ENCODE data around the gene SOX9.
A peak's percentile ranks its signal among the peaks of the same experiment; 100 is the strongest.

The SOX9 gene

DNA sequence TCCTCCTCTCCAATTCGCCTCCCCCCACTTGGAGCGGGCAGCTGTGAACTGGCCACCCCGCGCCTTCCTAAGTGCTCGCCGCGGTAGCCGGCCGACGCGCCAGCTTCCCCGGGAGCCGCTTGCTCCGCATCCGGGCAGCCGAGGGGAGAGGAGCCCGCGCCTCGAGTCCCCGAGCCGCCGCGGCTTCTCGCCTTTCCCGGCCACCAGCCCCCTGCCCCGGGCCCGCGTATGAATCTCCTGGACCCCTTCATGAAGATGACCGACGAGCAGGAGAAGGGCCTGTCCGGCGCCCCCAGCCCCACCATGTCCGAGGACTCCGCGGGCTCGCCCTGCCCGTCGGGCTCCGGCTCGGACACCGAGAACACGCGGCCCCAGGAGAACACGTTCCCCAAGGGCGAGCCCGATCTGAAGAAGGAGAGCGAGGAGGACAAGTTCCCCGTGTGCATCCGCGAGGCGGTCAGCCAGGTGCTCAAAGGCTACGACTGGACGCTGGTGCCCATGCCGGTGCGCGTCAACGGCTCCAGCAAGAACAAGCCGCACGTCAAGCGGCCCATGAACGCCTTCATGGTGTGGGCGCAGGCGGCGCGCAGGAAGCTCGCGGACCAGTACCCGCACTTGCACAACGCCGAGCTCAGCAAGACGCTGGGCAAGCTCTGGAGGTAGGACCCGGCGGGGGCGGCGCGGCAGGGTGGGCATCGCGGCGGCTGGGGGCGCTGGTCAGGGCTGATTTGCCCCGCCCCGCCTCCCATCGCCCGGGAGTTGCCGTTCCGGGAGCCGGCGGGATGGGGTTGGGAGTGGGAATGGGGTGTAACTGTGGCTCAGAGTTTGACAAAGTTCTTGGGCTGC lies 567 bp downstream of the SOX9 start:
- H3K27me3 ChIP-seq (ENCODE audit: low read depth, low read length), result peaks cover 43% of the 10 kb centered on the region
- H3K4me1 ChIP-seq (ENCODE audit: control insufficient read depth in 1 of 2, insufficient read depth in 2 of 2, low read length in 2 of 2), result peaks cover 6 to 61% of the 10 kb centered on the region in 2 donors
- peak overlapping the region; percentile 61 to 75 for H3K4me3 ChIP-seq (ENCODE audit: low read depth in 1 of 2, low read length in 2 of 2)
- H3K9me3 ChIP-seq (ENCODE audit: control insufficient read depth in 1 of 2, low read length in 2 of 2), result no peaks in the 10 kb centered on the region
- peak overlapping the region; percentile 72 for H3K27ac ChIP-seq (ENCODE audit: low read length)
- H3K36me3 ChIP-seq (ENCODE audit: control insufficient read depth in 1 of 2, insufficient read depth in 2 of 2, low read length in 2 of 2), result no peaks in the 10 kb centered on the region

DNA sequence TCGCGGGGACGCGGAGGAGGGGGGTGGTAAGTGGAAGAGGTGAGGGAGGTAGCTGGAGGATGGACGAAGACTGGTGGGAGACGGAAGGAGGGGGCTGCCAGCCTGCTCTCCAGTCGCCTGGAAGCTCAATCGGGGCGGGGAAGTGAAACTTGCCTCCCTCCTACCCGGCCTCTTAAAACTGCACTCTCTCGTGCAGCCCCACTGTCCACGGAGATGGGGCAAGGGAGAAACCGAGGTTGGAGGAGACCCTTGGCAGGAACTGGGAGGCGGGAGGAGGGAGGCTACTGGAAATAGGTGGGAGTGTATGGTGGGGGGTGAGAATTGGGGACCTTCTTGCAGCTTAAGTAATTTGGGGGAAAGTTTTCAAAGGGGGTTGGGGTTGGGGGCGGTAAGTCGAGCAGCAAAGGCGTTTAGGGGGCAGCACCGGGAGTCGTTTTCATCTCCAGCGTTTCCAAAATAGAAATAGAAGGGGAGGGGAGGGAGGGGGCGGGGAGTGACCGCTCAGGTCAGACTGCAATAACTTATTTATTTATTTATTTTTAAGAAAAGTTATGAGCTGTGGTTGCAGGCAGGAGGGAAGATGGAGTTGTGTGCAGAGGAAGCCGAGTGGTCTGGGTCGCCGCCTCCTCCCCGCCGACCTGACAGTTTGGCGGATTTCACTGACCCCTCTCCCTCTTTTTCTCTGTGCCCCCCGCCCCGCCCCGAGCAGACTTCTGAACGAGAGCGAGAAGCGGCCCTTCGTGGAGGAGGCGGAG lies 1.4 kb downstream of the SOX9 start:
- Histone ChIP-seq H3K27ac (ENCODE audit: low read length) (peak overlapping the region; percentile 72), H3K9me3 (ENCODE audit: control insufficient read depth in 1 of 2, low read length in 2 of 2) (no peaks in the 10 kb centered on the region), H3K4me3 (ENCODE audit: low read depth in 1 of 2, low read length in 2 of 2) (peak overlapping the region; percentile 61 to 75), H3K27me3 (ENCODE audit: low read depth, low read length) (peaks cover 35% of the 10 kb centered on the region), H3K4me1 (ENCODE audit: control insufficient read depth in 1 of 2, insufficient read depth in 2 of 2, low read length in 2 of 2) (peaks cover 4 to 53% of the 10 kb centered on the region in 2 donors), H3K36me3 (ENCODE audit: control insufficient read depth in 1 of 2, insufficient read depth in 2 of 2, low read length in 2 of 2) (no peaks in the 10 kb centered on the region)

DNA sequence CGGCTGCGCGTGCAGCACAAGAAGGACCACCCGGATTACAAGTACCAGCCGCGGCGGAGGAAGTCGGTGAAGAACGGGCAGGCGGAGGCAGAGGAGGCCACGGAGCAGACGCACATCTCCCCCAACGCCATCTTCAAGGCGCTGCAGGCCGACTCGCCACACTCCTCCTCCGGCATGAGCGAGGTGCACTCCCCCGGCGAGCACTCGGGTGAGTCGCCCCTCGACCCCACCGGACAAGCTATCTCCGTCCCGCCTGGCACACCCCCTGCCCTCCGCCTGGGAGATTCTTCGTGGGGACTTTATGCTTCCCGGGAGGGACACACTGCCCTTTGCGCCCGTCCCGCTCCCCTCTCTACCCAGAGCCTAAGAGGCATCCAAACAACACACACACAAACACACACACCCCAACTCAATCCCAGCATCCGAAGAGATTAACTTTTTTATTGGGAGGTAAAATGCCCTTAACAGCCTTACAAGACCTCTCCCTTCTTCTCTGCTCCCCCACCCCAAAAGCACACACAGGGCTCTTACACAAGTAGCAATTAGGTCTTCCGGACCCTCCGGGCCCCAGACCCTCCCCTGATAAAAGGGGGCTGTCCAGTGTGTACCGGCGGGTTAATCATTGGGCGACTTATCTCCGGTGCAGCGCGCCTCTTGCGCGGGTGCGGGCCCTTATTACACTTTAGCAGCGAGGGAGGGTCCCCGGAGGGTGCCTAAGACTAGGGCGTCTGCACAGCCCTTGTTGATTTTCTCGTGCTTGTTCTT lies 2.1 kb downstream of the SOX9 start:
- Histone ChIP-seq H3K4me1 (ENCODE audit: control insufficient read depth in 1 of 2, insufficient read depth in 2 of 2, low read length in 2 of 2) (peaks cover 0 to 45% of the 10 kb centered on the region in 2 donors), H3K27ac (ENCODE audit: low read length) (no peak overlapping the region), H3K4me3 (ENCODE audit: low read depth in 1 of 2, low read length in 2 of 2) (peak overlapping the region; percentile 48 to 75), H3K36me3 (ENCODE audit: control insufficient read depth in 1 of 2, insufficient read depth in 2 of 2, low read length in 2 of 2) (no peaks in the 10 kb centered on the region), H3K27me3 (ENCODE audit: low read depth, low read length) (peaks cover 27% of the 10 kb centered on the region), H3K9me3 (ENCODE audit: control insufficient read depth in 1 of 2, low read length in 2 of 2) (no peaks in the 10 kb centered on the region)

DNA sequence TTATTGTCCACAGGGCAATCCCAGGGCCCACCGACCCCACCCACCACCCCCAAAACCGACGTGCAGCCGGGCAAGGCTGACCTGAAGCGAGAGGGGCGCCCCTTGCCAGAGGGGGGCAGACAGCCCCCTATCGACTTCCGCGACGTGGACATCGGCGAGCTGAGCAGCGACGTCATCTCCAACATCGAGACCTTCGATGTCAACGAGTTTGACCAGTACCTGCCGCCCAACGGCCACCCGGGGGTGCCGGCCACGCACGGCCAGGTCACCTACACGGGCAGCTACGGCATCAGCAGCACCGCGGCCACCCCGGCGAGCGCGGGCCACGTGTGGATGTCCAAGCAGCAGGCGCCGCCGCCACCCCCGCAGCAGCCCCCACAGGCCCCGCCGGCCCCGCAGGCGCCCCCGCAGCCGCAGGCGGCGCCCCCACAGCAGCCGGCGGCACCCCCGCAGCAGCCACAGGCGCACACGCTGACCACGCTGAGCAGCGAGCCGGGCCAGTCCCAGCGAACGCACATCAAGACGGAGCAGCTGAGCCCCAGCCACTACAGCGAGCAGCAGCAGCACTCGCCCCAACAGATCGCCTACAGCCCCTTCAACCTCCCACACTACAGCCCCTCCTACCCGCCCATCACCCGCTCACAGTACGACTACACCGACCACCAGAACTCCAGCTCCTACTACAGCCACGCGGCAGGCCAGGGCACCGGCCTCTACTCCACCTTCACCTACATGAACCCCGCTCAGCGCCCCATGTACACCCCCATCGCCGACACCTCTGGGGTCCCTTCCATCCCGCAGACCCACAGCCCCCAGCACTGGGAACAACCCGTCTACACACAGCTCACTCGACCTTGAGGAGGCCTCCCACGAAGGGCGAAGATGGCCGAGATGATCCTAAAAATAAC lies 3.0 kb downstream of the SOX9 start:
- H3K4me1 ChIP-seq (ENCODE audit: control insufficient read depth in 1 of 2, insufficient read depth in 2 of 2, low read length in 2 of 2), result peaks cover 0 to 38% of the 10 kb centered on the region in 2 donors
- no peaks in the 10 kb centered on the region for H3K9me3 ChIP-seq (ENCODE audit: control insufficient read depth in 1 of 2, low read length in 2 of 2)
- H3K36me3 ChIP-seq (ENCODE audit: control insufficient read depth in 1 of 2, insufficient read depth in 2 of 2, low read length in 2 of 2), result no peaks in the 10 kb centered on the region
- H3K4me3 ChIP-seq (ENCODE audit: low read depth in 1 of 2, low read length in 2 of 2), result no peak overlapping the region
- peaks cover 21% of the 10 kb centered on the region for H3K27me3 ChIP-seq (ENCODE audit: low read depth, low read length)
- no peak overlapping the region for H3K27ac ChIP-seq (ENCODE audit: low read length)

DNA sequence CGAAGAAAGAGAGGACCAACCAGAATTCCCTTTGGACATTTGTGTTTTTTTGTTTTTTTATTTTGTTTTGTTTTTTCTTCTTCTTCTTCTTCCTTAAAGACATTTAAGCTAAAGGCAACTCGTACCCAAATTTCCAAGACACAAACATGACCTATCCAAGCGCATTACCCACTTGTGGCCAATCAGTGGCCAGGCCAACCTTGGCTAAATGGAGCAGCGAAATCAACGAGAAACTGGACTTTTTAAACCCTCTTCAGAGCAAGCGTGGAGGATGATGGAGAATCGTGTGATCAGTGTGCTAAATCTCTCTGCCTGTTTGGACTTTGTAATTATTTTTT lies 3.6 kb downstream of the SOX9 start:
- Histone ChIP-seq H3K27ac (ENCODE audit: low read length) (no peak overlapping the region), H3K4me3 (ENCODE audit: low read depth in 1 of 2, low read length in 2 of 2) (no peak overlapping the region)

DNA sequence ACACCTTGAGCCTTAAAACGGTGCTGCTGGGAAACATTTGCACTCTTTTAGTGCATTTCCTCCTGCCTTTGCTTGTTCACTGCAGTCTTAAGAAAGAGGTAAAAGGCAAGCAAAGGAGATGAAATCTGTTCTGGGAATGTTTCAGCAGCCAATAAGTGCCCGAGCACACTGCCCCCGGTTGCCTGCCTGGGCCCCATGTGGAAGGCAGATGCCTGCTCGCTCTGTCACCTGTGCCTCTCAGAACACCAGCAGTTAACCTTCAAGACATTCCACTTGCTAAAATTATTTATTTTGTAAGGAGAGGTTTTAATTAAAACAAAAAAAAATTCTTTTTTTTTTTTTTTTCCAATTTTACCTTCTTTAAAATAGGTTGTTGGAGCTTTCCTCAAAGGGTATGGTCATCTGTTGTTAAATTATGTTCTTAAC lies 4.4 kb downstream of the SOX9 start:
- no peaks in the 10 kb centered on the region for H3K36me3 ChIP-seq (ENCODE audit: control insufficient read depth in 1 of 2, insufficient read depth in 2 of 2, low read length in 2 of 2)
- H3K4me3 ChIP-seq (ENCODE audit: low read depth in 1 of 2, low read length in 2 of 2), result no peak overlapping the region
- H3K27ac ChIP-seq (ENCODE audit: low read length), result no peak overlapping the region
- peaks cover 15% of the 10 kb centered on the region for H3K27me3 ChIP-seq (ENCODE audit: low read depth, low read length)
- H3K9me3 ChIP-seq (ENCODE audit: control insufficient read depth in 1 of 2, low read length in 2 of 2), result no peaks in the 10 kb centered on the region
- H3K4me1 ChIP-seq (ENCODE audit: control insufficient read depth in 1 of 2, insufficient read depth in 2 of 2, low read length in 2 of 2), result peaks cover 0 to 31% of the 10 kb centered on the region in 2 donors

More for the DNA sequence above, 3.6 kb downstream of the SOX9 start:
- no peaks in the 10 kb centered on the region for H3K36me3 ChIP-seq (ENCODE audit: control insufficient read depth in 1 of 2, insufficient read depth in 2 of 2, low read length in 2 of 2)
- H3K9me3 ChIP-seq (ENCODE audit: control insufficient read depth in 1 of 2, low read length in 2 of 2), result no peaks in the 10 kb centered on the region
- H3K27me3 ChIP-seq (ENCODE audit: low read depth, low read length), result peaks cover 21% of the 10 kb centered on the region
- peaks cover 0 to 38% of the 10 kb centered on the region in 2 donors for H3K4me1 ChIP-seq (ENCODE audit: control insufficient read depth in 1 of 2, insufficient read depth in 2 of 2, low read length in 2 of 2)

DNA sequence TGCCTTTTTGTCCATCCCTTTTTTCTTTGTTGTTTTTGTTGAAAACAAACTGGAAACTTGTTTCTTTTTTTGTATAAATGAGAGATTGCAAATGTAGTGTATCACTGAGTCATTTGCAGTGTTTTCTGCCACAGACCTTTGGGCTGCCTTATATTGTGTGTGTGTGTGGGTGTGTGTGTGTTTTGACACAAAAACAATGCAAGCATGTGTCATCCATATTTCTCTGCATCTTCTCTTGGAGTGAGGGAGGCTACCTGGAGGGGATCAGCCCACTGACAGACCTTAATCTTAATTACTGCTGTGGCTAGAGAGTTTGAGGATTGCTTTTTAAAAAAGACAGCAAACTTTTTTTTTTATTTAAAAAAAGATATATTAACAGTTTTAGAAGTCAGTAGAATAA lies 4.9 kb downstream of the SOX9 start:
- Histone ChIP-seq H3K4me3 (ENCODE audit: low read depth in 1 of 2, low read length in 2 of 2) (no peak overlapping the region), H3K27ac (ENCODE audit: low read length) (no peak overlapping the region), H3K27me3 (ENCODE audit: low read depth, low read length) (peaks cover 15% of the 10 kb centered on the region), H3K4me1 (ENCODE audit: control insufficient read depth in 1 of 2, insufficient read depth in 2 of 2, low read length in 2 of 2) (peaks cover 0 to 28% of the 10 kb centered on the region in 2 donors), H3K36me3 (ENCODE audit: control insufficient read depth in 1 of 2, insufficient read depth in 2 of 2, low read length in 2 of 2) (no peaks in the 10 kb centered on the region), H3K9me3 (ENCODE audit: control insufficient read depth in 1 of 2, low read length in 2 of 2) (no peaks in the 10 kb centered on the region)

DNA sequence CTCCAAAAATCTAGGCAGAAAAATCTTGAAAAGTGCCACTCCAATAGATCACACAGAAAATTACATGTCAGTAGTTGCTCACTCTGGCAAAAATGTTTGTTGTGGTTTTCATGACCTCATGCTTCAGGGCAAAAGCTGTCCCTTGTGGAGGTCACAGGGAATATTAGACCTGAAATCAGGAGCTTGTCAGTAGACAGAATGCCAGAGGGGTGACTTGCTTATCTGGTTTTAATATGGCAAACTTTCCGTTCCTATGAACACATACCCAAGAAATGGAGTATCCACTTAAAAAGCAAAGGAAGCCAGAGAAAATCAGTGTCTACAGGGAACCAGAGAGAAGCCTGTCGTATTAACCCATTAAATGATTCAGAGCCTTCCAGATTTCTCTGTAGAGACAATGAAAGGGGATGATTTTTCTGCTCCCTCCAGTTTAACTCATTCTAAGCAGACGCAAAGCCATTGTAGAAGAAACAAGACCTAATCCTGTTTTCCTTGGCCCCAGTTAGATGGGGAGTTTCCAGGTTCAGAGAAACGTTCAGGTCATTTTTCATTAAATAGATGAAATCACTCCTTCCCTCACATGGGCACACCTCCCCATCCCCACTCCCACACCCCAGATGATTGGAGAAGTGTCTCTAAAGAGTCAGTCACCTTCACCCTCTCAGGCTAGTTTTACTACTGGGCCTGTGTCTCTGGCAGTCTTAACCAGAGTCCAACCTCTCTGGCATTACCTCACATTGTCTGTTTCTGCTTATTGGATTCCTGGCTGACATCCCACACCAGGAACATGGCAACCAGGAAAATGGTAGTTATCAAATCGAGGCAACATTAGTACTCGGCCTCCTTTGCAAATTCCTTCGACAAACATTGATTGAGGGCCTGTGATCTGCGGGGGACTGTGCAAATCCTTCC lies 6.0 kb downstream of the SOX9 start:
- Histone ChIP-seq H3K4me1 (ENCODE audit: control insufficient read depth in 1 of 2, insufficient read depth in 2 of 2, low read length in 2 of 2) (peaks cover 0 to 17% of the 10 kb centered on the region in 2 donors), H3K9me3 (ENCODE audit: control insufficient read depth in 1 of 2, low read length in 2 of 2) (no peaks in the 10 kb centered on the region), H3K27me3 (ENCODE audit: low read depth, low read length) (peaks cover 10% of the 10 kb centered on the region), H3K36me3 (ENCODE audit: control insufficient read depth in 1 of 2, insufficient read depth in 2 of 2, low read length in 2 of 2) (no peaks in the 10 kb centered on the region), H3K27ac (ENCODE audit: low read length) (no peak overlapping the region), H3K4me3 (ENCODE audit: low read depth in 1 of 2, low read length in 2 of 2) (no peak overlapping the region)

DNA sequence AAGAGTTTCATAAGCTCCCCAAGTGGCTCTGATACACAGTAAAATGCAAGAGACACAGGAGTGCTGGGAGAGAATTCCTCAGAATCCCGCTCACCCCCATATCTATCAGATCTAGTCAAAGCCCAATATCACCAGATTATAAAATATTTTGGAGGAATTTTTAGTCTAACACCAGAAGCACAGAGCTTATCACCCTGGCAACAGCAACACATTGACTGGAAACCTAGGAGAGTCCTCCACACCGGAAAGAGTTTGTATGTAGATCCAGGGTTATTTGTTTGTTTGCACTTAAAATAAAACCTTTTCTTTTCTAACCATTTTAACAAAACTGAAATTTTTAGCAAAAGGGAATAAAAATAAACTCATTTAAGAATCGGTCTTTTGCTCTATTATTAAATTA lies 7.2 kb downstream of the SOX9 start:
- H3K27me3 ChIP-seq (ENCODE audit: low read depth, low read length), result peaks cover 5% of the 10 kb centered on the region
- H3K4me1 ChIP-seq (ENCODE audit: control insufficient read depth in 1 of 2, insufficient read depth in 2 of 2, low read length in 2 of 2), result peaks cover 0 to 6% of the 10 kb centered on the region in 2 donors
- H3K36me3 ChIP-seq (ENCODE audit: control insufficient read depth in 1 of 2, insufficient read depth in 2 of 2, low read length in 2 of 2), result no peaks in the 10 kb centered on the region
- H3K9me3 ChIP-seq (ENCODE audit: control insufficient read depth in 1 of 2, low read length in 2 of 2), result no peaks in the 10 kb centered on the region
- H3K4me3 ChIP-seq (ENCODE audit: low read depth in 1 of 2, low read length in 2 of 2), result no peak overlapping the region
- no peak overlapping the region for H3K27ac ChIP-seq (ENCODE audit: low read length)

Measured in muscle layer of duodenum (tissue), 2 donors.